ENCODE results near the gene DDX60. TPM values are rescaled to one million over a fixed set of nuclear protein-coding genes. Genes with fewer than 3 reads are reported as not detected.

Gene DDX60
- total and polyA plus RNA-seq, 4 donors, result 4.3 to 24.4 (median 13.1) TPM

DNA sequence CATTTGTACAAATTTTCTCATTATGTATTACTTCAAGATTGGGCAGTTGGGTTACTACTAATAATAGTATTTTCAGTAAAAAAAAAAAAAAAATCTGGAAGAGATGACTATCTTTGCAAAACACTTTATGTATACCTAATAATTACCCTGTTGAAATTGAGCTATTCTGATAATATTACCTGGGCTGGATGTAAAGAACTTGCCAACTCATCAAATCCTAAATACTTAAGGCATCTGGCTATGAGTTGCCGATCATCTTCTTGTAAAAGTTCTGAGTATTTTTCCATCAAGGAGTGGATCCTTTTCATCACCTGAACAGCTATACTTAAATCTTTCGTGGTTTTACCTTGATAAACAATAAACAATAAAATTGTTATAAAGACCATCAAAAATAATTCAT is 42.7 kb downstream of the DDX60 start:
- no peak for DNase-seq
- H3K4me3 ChIP-seq (ENCODE audit: low read length in 2 of 2), result no peak overlapping the region
- WGBS, 2 donors, result 95 to 96% methylated on average over 2 of the region's 2 CpGs
- H3K36me3 ChIP-seq (ENCODE audit: control insufficient read depth in 1 of 2, insufficient read depth in 2 of 2, low read length in 1 of 2), result peaks cover 2 to 6% of the 10 kb centered on the region in 2 donors
- ATAC-seq (ENCODE audit: low FRiP score), result no peak
- no peaks in the 10 kb centered on the region for H3K4me1 ChIP-seq (ENCODE audit: control insufficient read depth in 1 of 2, insufficient read depth in 2 of 2, low read length in 2 of 2)
- H3K27me3 ChIP-seq (ENCODE audit: control insufficient read depth in 1 of 2, insufficient read depth in 2 of 2, low read length in 1 of 2), result no peaks in the 10 kb centered on the region
- H3K9me3 ChIP-seq (ENCODE audit: control insufficient read depth, low read length), result no peaks in the 10 kb centered on the region
- intact Hi-C loops (cut with DNase I), result no loop called here
- no peak overlapping the region for H3K27ac ChIP-seq (ENCODE audit: low read depth in 1 of 2, low read length in 2 of 2)

DNA sequence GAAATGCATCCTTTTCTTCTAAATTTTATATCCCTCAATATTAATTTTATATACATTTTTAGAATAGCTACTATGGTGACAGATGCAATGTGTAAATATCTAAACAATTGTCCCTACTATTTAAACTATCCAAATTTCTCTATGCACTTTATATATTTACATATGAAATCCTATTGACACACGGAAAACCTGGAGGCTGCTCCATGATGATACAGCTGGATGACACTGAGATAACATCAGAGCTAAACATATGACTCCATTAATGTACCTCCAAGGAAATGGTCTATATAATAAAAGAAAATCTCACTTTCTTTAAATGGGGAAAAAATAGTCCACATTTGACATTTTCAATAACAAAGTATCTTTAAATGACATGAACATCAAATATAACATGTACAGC is 43.7 kb downstream of the DDX60 start:
- intact Hi-C loops (cut with DNase I), result no loop called here
- Histone ChIP-seq H3K27ac (ENCODE audit: low read depth in 1 of 2, low read length in 2 of 2) (no peak overlapping the region), H3K36me3 (ENCODE audit: control insufficient read depth in 1 of 2, insufficient read depth in 2 of 2, low read length in 1 of 2) (peaks cover 2 to 6% of the 10 kb centered on the region in 2 donors), H3K4me3 (ENCODE audit: low read length in 2 of 2) (no peak overlapping the region), H3K9me3 (ENCODE audit: control insufficient read depth, low read length) (no peaks in the 10 kb centered on the region), H3K27me3 (ENCODE audit: control insufficient read depth in 1 of 2, insufficient read depth in 2 of 2, low read length in 1 of 2) (no peaks in the 10 kb centered on the region), H3K4me1 (ENCODE audit: control insufficient read depth in 1 of 2, insufficient read depth in 2 of 2, low read length in 2 of 2) (no peaks in the 10 kb centered on the region)
- DNase-seq, result no peak
- ATAC-seq (ENCODE audit: low FRiP score), result no peak
- 96 to 97% methylated on average over 1 of the region's 1 CpG for WGBS, 2 donors

DNA sequence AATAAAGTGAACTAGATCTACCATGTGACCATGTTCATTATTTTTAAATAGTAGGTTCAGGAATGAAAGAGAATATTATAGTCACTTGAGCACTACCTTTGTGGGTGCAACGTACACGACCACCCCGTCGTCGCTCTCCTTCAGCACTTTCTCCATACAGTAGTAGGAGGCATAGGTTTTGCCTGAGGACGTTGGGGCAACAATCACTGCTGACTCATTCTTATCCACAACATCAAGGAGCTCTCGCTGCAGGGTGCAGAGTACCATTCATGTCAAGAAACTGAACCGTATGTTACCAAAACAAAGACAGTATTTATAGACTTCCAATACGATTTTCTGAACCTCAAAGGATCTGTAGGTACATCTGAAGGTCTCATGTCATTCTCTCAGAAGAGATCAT is 44.7 kb downstream of the DDX60 start:
- Histone ChIP-seq H3K9me3 (ENCODE audit: control insufficient read depth, low read length) (no peaks in the 10 kb centered on the region), H3K27ac (ENCODE audit: low read depth in 1 of 2, low read length in 2 of 2) (no peak overlapping the region), H3K4me1 (ENCODE audit: control insufficient read depth in 1 of 2, insufficient read depth in 2 of 2, low read length in 2 of 2) (no peaks in the 10 kb centered on the region), H3K27me3 (ENCODE audit: control insufficient read depth in 1 of 2, insufficient read depth in 2 of 2, low read length in 1 of 2) (no peaks in the 10 kb centered on the region), H3K36me3 (ENCODE audit: control insufficient read depth in 1 of 2, insufficient read depth in 2 of 2, low read length in 1 of 2) (peaks cover 2 to 6% of the 10 kb centered on the region in 2 donors), H3K4me3 (ENCODE audit: low read length in 2 of 2) (no peak overlapping the region)
- ATAC-seq (ENCODE audit: low FRiP score), result no peak
- intact Hi-C loops (cut with DNase I), result no loop called here
- 81 to 84% methylated on average over 9 of the region's 9 CpGs for WGBS, 2 donors
- DNase-seq, result no peak

DNA sequence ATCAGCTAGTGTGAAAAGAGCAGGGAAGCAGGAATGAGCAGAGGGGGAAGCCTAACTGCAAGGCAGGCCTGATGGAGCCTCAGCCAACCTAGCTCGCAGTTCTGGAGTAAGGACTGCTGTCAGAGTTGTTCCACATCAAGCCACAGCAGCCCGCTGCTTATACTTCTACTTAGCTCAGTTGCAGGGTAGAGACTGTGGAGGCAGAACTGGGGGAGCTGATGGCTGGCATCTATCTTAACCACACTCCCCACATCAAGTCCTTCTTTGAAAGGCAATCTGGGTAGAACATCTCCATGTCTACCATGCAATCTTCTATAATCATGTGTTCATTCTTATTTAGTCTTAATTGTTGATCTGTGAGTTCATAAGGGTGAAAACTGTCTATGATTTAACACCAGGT is 46.1 kb downstream of the DDX60 start:
- Histone ChIP-seq H3K9me3 (ENCODE audit: control insufficient read depth, low read length) (no peaks in the 10 kb centered on the region), H3K36me3 (ENCODE audit: control insufficient read depth in 1 of 2, insufficient read depth in 2 of 2, low read length in 1 of 2) (peaks cover 2 to 5% of the 10 kb centered on the region in 2 donors), H3K27me3 (ENCODE audit: control insufficient read depth in 1 of 2, insufficient read depth in 2 of 2, low read length in 1 of 2) (no peaks in the 10 kb centered on the region), H3K4me3 (ENCODE audit: low read length in 2 of 2) (no peak overlapping the region), H3K27ac (ENCODE audit: low read depth in 1 of 2, low read length in 2 of 2) (no peak overlapping the region), H3K4me1 (ENCODE audit: control insufficient read depth in 1 of 2, insufficient read depth in 2 of 2, low read length in 2 of 2) (no peaks in the 10 kb centered on the region)
- intact Hi-C loops (cut with DNase I), result no loop called here
- DNase-seq (no peak), ATAC-seq (ENCODE audit: low FRiP score) (no peak)
- 94 to 96% methylated on average over 2 of the region's 2 CpGs for WGBS, 2 donors

DNA sequence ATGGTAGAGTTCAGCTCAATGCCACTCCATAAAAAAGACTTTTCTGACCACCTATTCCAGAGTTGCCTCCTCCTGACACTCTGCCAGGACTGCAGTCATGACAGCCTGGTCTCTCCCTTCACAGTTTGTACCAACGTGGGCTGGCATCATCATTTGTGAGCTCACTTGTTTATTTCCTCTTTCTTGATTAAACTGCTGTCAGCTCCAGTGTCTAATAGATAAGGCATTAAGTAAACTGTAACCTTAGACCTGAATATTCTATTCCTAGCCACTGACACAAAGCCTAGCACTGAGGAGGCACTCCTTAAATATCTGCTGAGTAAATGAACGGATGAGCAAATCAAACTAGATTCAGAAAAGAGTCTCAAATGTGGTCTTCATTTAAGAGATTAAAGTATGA is 48.7 kb downstream of the DDX60 start:
- no peaks in the 10 kb centered on the region for H3K4me1 ChIP-seq (ENCODE audit: control insufficient read depth in 1 of 2, insufficient read depth in 2 of 2, low read length in 2 of 2)
- intact Hi-C loops (cut with DNase I), result no loop called here
- H3K27ac ChIP-seq (ENCODE audit: low read depth in 1 of 2, low read length in 2 of 2), result no peak overlapping the region
- H3K9me3 ChIP-seq (ENCODE audit: control insufficient read depth, low read length), result no peaks in the 10 kb centered on the region
- H3K4me3 ChIP-seq (ENCODE audit: low read length in 2 of 2), result no peak overlapping the region
- ATAC-seq (ENCODE audit: low FRiP score), result no peak
- H3K36me3 ChIP-seq (ENCODE audit: control insufficient read depth in 1 of 2, insufficient read depth in 2 of 2, low read length in 1 of 2), result peaks cover 2 to 5% of the 10 kb centered on the region in 2 donors
- no peak for DNase-seq
- H3K27me3 ChIP-seq (ENCODE audit: control insufficient read depth in 1 of 2, insufficient read depth in 2 of 2, low read length in 1 of 2), result no peaks in the 10 kb centered on the region
- WGBS, 2 donors, result 59 to 61% methylated on average over 2 of the region's 2 CpGs

- ATAC-seq (ENCODE audit: low FRiP score), result no peak
- DNase-seq, result no peak
- Histone ChIP-seq H3K9me3 (ENCODE audit: control insufficient read depth, low read length) (no peaks in the 10 kb centered on the region), H3K36me3 (ENCODE audit: control insufficient read depth in 1 of 2, insufficient read depth in 2 of 2, low read length in 1 of 2) (peaks cover 0 to 3% of the 10 kb centered on the region in 2 donors), H3K27ac (ENCODE audit: low read depth in 1 of 2, low read length in 2 of 2) (no peak overlapping the region), H3K4me3 (ENCODE audit: low read length in 2 of 2) (no peak overlapping the region), H3K27me3 (ENCODE audit: control insufficient read depth in 1 of 2, insufficient read depth in 2 of 2, low read length in 1 of 2) (no peaks in the 10 kb centered on the region), H3K4me1 (ENCODE audit: control insufficient read depth in 1 of 2, insufficient read depth in 2 of 2, low read length in 2 of 2) (no peaks in the 10 kb centered on the region)
- intact Hi-C loops (cut with DNase I), result no loop called here
- 31 to 47% methylated on average over 1 of the region's 1 CpG for WGBS, 2 donors
Measured at GRCh38 chr4:168265327-168265726, 53.2 kb downstream of the DDX60 start.

- intact Hi-C loops (cut with DNase I), result no loop called here
- Histone ChIP-seq H3K9me3 (ENCODE audit: control insufficient read depth, low read length) (no peaks in the 10 kb centered on the region), H3K4me1 (ENCODE audit: control insufficient read depth in 1 of 2, insufficient read depth in 2 of 2, low read length in 2 of 2) (no peaks in the 10 kb centered on the region), H3K36me3 (ENCODE audit: control insufficient read depth in 1 of 2, insufficient read depth in 2 of 2, low read length in 1 of 2) (peaks cover 0 to 4% of the 10 kb centered on the region in 2 donors), H3K27ac (ENCODE audit: low read depth in 1 of 2, low read length in 2 of 2) (no peak overlapping the region), H3K4me3 (ENCODE audit: low read length in 2 of 2) (no peak overlapping the region), H3K27me3 (ENCODE audit: control insufficient read depth in 1 of 2, insufficient read depth in 2 of 2, low read length in 1 of 2) (no peaks in the 10 kb centered on the region)
- WGBS, 2 donors, result 62 to 67% methylated on average over 3 of the region's 3 CpGs
- no peak for DNase-seq
- ATAC-seq (ENCODE audit: low FRiP score), result no peak
Measured at GRCh38 chr4:168264903-168265302, 53.6 kb downstream of the DDX60 start.

- no peaks in the 10 kb centered on the region for H3K4me1 ChIP-seq (ENCODE audit: control insufficient read depth in 1 of 2, insufficient read depth in 2 of 2, low read length in 2 of 2)
- no peaks in the 10 kb centered on the region for H3K9me3 ChIP-seq (ENCODE audit: control insufficient read depth, low read length)
- intact Hi-C loops (cut with DNase I), result no loop called here
- DNase-seq, result no peak
- H3K27ac ChIP-seq (ENCODE audit: low read depth in 1 of 2, low read length in 2 of 2), result no peak overlapping the region
- no peak for ATAC-seq (ENCODE audit: low FRiP score)
- peaks cover 0 to 4% of the 10 kb centered on the region in 2 donors for H3K36me3 ChIP-seq (ENCODE audit: control insufficient read depth in 1 of 2, insufficient read depth in 2 of 2, low read length in 1 of 2)
- WGBS, 2 donors, result 85 to 93% methylated on average over 1 of the region's 1 CpG
- H3K27me3 ChIP-seq (ENCODE audit: control insufficient read depth in 1 of 2, insufficient read depth in 2 of 2, low read length in 1 of 2), result no peaks in the 10 kb centered on the region
- no peak overlapping the region for H3K4me3 ChIP-seq (ENCODE audit: low read length in 2 of 2)
Measured at GRCh38 chr4:168263039-168263438, 55.5 kb downstream of the DDX60 start.

GRCh38 chr4:168259096-168259495 is 59.5 kb downstream of the DDX60 start:
- DNase-seq, result no peak
- intact Hi-C loops (cut with DNase I), result no loop called here
- H3K4me1 ChIP-seq (ENCODE audit: control insufficient read depth in 1 of 2, insufficient read depth in 2 of 2, low read length in 2 of 2), result no peaks in the 10 kb centered on the region
- H3K27me3 ChIP-seq (ENCODE audit: control insufficient read depth in 1 of 2, insufficient read depth in 2 of 2, low read length in 1 of 2), result no peaks in the 10 kb centered on the region
- no peak for ATAC-seq (ENCODE audit: low FRiP score)
- no peak overlapping the region for H3K4me3 ChIP-seq (ENCODE audit: low read length in 2 of 2)
- WGBS, 2 donors, result 94 to 96% methylated on average over 1 of the region's 1 CpG
- H3K36me3 ChIP-seq (ENCODE audit: control insufficient read depth in 1 of 2, insufficient read depth in 2 of 2, low read length in 1 of 2), result peaks cover 0 to 4% of the 10 kb centered on the region in 2 donors
- H3K27ac ChIP-seq (ENCODE audit: low read depth in 1 of 2, low read length in 2 of 2), result no peak overlapping the region
- H3K9me3 ChIP-seq (ENCODE audit: control insufficient read depth, low read length), result no peaks in the 10 kb centered on the region
